GM12878 (cell line): Measurements from ENCODE around the gene C16orf74.

Experiments used
- NFYB ChIP-seq: IDR thresholded peaks from 2 replicates; pipeline ENCODE4 v1.6.1; 2011; ENCODE audit warnings: low read depth, mild to moderate bottlenecking, low read length, improper control_type of control experiment, moderate library complexity; ENCODE audit not compliant: insufficient read depth
- REST ChIP-seq: IDR thresholded peaks from 2 replicates; pipeline ENCODE4 v1.6.1; 2012; ENCODE audit warnings: mild to moderate bottlenecking, low read depth, low read length

GRCh38 chr16:85761861-85762260 lies 11.0 kb upstream of the C16orf74 start:
- no peak for TF ChIP-seq REST
- TF ChIP-seq NFYB: no peak
